Measurements from ENCODE around the gene MR1.
"Not testable (repeated sequence)": the region's sequence is repeated elsewhere in the genome, so short reads cannot be mapped to it uniquely, and the experiment has no call there.

MR1 gene

DNA sequence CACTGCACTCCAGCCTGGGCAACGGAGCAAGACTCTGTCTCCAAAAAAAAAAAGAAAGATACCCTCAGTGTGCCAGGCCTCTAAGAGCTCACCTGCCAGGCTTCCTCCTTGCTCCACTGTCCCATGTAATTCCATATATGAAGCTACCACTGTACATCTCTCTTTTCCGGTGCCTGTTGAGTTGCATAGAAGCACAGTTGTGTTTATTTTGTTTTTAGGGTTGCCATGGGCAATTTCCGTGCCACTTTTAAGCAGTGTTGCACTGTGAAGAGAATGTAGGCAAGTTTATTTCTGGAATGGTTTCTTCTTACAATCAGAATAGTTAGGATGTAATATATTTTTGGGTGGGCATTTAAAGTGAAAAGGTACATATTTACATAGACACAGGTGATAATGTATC, 23.3 kb downstream of the MR1 start:
- no peak overlapping the region for H3K4me3 ChIP-seq (replicated peaks in 1 of 2; ENCODE audit: low read depth in 2 of 2, low read length in 2 of 2)
- no peak for DNase-seq (ENCODE audit: low read depth in 2 of 2)
- TF ChIP-seq, protein P1, sequence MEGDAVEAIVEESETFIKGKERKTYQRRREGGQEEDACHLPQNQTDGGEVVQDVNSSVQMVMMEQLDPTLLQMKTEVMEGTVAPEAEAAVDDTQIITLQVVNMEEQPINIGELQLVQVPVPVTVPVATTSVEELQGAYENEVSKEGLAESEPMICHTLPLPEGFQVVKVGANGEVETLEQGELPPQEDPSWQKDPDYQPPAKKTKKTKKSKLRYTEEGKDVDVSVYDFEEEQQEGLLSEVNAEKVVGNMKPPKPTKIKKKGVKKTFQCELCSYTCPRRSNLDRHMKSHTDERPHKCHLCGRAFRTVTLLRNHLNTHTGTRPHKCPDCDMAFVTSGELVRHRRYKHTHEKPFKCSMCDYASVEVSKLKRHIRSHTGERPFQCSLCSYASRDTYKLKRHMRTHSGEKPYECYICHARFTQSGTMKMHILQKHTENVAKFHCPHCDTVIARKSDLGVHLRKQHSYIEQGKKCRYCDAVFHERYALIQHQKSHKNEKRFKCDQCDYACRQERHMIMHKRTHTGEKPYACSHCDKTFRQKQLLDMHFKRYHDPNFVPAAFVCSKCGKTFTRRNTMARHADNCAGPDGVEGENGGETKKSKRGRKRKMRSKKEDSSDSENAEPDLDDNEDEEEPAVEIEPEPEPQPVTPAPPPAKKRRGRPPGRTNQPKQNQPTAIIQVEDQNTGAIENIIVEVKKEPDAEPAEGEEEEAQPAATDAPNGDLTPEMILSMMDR (IDR thresholded peaks at IDR 0.05; ENCODE audit: low read depth, low read length) = no peak

- TF ChIP-seq, protein P1 (IDR thresholded peaks at IDR 0.05; ENCODE audit: low read depth, low read length) = no peak
- no peak for DNase-seq (ENCODE audit: low read depth in 2 of 2)
- H3K4me3 ChIP-seq (replicated peaks in 1 of 2; ENCODE audit: low read depth in 2 of 2, low read length in 2 of 2) = no peak overlapping the region
Measured at GRCh38 chr1:181059435-181059834, 25.7 kb downstream of the MR1 start.

GRCh38 chr1:181060066-181060465, 26.3 kb downstream of the MR1 start:
- H3K4me3 ChIP-seq (replicated peaks in 1 of 2; ENCODE audit: low read depth in 2 of 2, low read length in 2 of 2) = no peak overlapping the region
- TF ChIP-seq, protein P1 (IDR thresholded peaks at IDR 0.05; ENCODE audit: low read depth, low read length) = no peak
- DNase-seq (ENCODE audit: low read depth in 2 of 2) = no peak

DNA sequence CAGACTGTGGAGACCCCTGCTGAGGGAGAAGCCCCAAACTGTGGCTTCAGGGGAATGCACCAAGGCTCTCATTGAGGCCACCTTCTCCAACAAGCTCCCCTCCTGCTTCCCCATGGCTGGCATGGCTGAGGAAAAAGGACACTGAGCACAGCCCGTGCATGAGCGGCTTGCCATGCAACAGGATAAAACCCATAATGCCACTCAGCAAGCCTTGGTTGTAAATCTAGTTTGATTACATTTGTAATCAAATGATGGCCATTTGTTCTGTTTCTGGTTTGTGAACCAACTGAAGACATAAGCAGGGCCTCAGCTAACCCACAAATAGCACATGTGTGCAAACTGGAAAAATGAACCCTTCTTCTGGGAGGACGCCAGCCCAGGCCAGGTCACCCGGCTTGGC, 27.2 kb downstream of the MR1 start:
- DNase-seq (ENCODE audit: low read depth in 2 of 2); H3K4me3 ChIP-seq (replicated peaks in 1 of 2; ENCODE audit: low read depth in 2 of 2, low read length in 2 of 2): not testable (repeated sequence)

GRCh38 chr1:181061487-181061886, 27.7 kb downstream of the MR1 start:
- no peak for DNase-seq (ENCODE audit: low read depth in 2 of 2)
- TF ChIP-seq, protein P1 (IDR thresholded peaks at IDR 0.05; ENCODE audit: low read depth, low read length) = no peak
- H3K4me3 ChIP-seq (replicated peaks in 1 of 2; ENCODE audit: low read depth in 2 of 2, low read length in 2 of 2) = no peak overlapping the region

DNA sequence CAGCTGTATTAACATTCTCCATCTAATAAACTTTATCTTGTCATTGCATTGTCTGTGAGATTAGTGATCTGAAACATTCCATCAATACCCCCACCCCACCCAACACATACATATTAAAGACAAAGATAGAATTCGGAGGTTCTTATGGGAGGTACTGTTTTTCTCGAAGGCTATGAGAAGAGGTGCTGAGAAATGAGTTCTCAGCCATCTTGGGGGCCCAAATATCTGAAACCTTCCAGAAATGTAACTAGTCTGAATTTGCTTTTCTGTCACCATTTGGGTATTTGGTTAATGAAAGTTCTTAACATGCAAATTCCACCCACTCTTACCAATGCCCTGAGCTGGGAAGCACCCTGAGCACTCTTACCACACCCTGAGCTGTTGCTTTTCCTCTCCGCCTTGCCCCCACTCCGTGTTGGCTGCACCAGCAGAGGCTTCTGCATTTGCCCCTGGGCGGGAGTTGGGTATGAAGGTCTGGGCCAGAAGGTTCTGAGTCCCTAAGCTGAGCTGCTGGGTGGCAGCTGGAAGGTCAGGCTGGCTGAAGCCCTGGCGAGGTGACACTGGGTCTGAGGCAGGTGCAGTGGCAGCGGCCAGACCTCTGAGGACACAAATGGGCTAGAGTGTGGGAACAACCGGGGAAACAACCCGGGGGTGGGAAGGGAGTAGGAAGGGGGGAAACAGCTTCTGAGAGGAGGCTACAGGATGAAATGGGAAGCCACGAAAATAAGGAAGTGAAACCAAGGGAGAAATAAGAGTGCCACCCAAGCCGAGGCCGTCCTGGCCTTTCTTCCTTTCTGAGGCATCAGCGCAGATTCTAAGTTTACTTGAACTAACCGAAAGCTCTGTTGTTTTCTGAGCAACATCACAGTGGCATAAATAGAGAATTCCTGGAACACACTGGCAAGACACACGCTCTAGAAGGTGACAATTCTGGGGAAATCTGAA, 28.4 kb downstream of the MR1 start:
- TF ChIP-seq, protein P1 (IDR thresholded peaks at IDR 0.05; ENCODE audit: low read depth, low read length) = no peak
- no peak overlapping the region for H3K4me3 ChIP-seq (replicated peaks in 1 of 2; ENCODE audit: low read depth in 2 of 2, low read length in 2 of 2)
- DNase-seq (ENCODE audit: low read depth in 2 of 2) = no peak

GRCh38 chr1:181062836-181063428, 29.1 kb downstream of the MR1 start:
- DNase-seq (ENCODE audit: low read depth in 2 of 2) = peak; percentile 19 to 45
- no peak overlapping the region for H3K4me3 ChIP-seq (replicated peaks in 1 of 2; ENCODE audit: low read depth in 2 of 2, low read length in 2 of 2)
- TF ChIP-seq, protein P1 (IDR thresholded peaks at IDR 0.05; ENCODE audit: low read depth, low read length) = no peak
